Endothelial cell of umbilical vein (primary cell): ENCODE measurements around the gene SLC38A11. TPM values are rescaled to one million over a fixed set of nuclear protein-coding genes. Genes with fewer than 3 reads are reported as not detected.

Experiments
- BruUV-seq: library from RNA; stranded (reverse); fragments of 400-500 nt; replicated peaks from 2 replicates; lab custom pipeline; 2021; lab: Mats Ljungman, UMichigan
- CTCF ChIA-PET: fragments of 300-600, 350-600 bp; sonication (Branson Sonifier 250); formaldehyde crosslinking; loops from one replicate; lab custom pipeline; 2021; ENCODE audit warnings: antibody characterized with exemption, inconsistent platforms; lab: Charles Lee
- POLR2A ChIA-PET: fragments of 300-600, 350-600 bp; sonication (Branson Sonifier 250); formaldehyde crosslinking; loops from one replicate; lab custom pipeline; 2021; ENCODE audit warnings: antibody characterized with exemption, inconsistent platforms; lab: Charles Lee
- DNase-seq: peaks from one replicate; pipeline ENCODE4 v3.0.0-alpha.2; 2011; ENCODE audit warnings: low read depth, low spot score
- FAIRE-seq: peaks from 2 replicates; lab custom pipeline; 2011; peaks lifted over from hg19 to GRCh38; lab: Jason Lieb, UNC
- H2AFZ ChIP-seq: 2 replicates; pipeline ENCODE4 v1.6.0; 2012; ENCODE audit warnings: low read depth, low read length, control low read depth, inconsistent platforms
- H3K27ac ChIP-seq: 2 replicates; pipeline ENCODE4 v1.5.1; 2011; ENCODE audit warnings: low read depth, mild to moderate bottlenecking, control low read depth, low read length, moderate library complexity; ENCODE audit not compliant: insufficient read depth
- H3K27me3 ChIP-seq, 2 experiments: 2 replicates each; pipeline versions ENCODE4 v1.6.0 to v1.6.1; 2011; ENCODE audit warnings: low read length in 2 of 2, mixed read lengths in 1 of 2; ENCODE audit not compliant: control insufficient read depth in 2 of 2, insufficient read depth in 2 of 2
- H3K36me3 ChIP-seq, 2 experiments: 2 replicates in 1 of 2; 3 replicates in 1 of 2; pipeline ENCODE4 v1.5.1; 2011; ENCODE audit warnings: low read length in 2 of 2, mild to moderate bottlenecking in 1 of 2, moderate library complexity in 1 of 2; ENCODE audit not compliant: control insufficient read depth in 2 of 2, insufficient read depth in 2 of 2; ENCODE audit errors: extremely low read depth in 1 of 2
- H3K4me1 ChIP-seq: 3 replicates; pipeline ENCODE4 v1.5.1; 2011; ENCODE audit warnings: mild to moderate bottlenecking, low read length; ENCODE audit not compliant: control insufficient read depth, insufficient read depth; ENCODE audit errors: extremely low read depth
- H3K4me2 ChIP-seq: 2 replicates; pipeline ENCODE4 v1.6.1; 2011; ENCODE audit warnings: low read length, control low read depth, mixed read lengths; ENCODE audit not compliant: insufficient read depth
- H3K4me3 ChIP-seq, 3 experiments: fragments of 200-600 bp in 1 of 3; sonication (generic), shearing (Covaris generic) in 1 of 3; replicated peaks in 1 of 3; 2 replicates each; pipeline ENCODE4 v1.5.1; 2011 to 2016; ENCODE audit warnings: control low read depth in 3 of 3, low read length in 3 of 3, mild to moderate bottlenecking in 2 of 3, inconsistent platforms in 1 of 3, low read depth in 1 of 3, moderate library complexity in 1 of 3; ENCODE audit not compliant: insufficient read depth in 1 of 3
- H3K79me2 ChIP-seq: 2 replicates; pipeline ENCODE4 v1.6.0; 2012; ENCODE audit warnings: low read length, inconsistent platforms; ENCODE audit not compliant: control insufficient read depth, insufficient read depth
- H3K9ac ChIP-seq: replicated peaks from 2 replicates; pipeline ENCODE3; 2011; ENCODE audit warnings: low read length, control low read depth; ENCODE audit not compliant: insufficient read depth; ENCODE audit errors: extremely low read depth
- H3K9me1 ChIP-seq: replicated peaks from 3 replicates; pipeline ENCODE4 v1.6.0; 2011; ENCODE audit warnings: mild to moderate bottlenecking, low read length; ENCODE audit not compliant: control insufficient read depth, insufficient read depth; ENCODE audit errors: extremely low read depth
- H3K9me3 ChIP-seq: replicated peaks from 2 replicates; pipeline ENCODE4 v1.5.1; 2012; ENCODE audit warnings: low read length, inconsistent platforms; ENCODE audit not compliant: control insufficient read depth, insufficient read depth
- H4K20me1 ChIP-seq: replicated peaks from 2 replicates; pipeline ENCODE3; 2011; ENCODE audit warnings: mild to moderate bottlenecking, low read length; ENCODE audit not compliant: control insufficient read depth, insufficient read depth; ENCODE audit errors: extremely low read depth
- CTCF ChIP-seq, 2 donors: IDR thresholded peaks; 1 replicate in 1 of 2; 2 replicates in 1 of 2; pipeline ENCODE4 v1.5.1; 2011; ENCODE audit warnings: low read length in 2 of 2, mild to moderate bottlenecking in 2 of 2, moderate library complexity in 2 of 2, control low read depth in 1 of 2, inconsistent platforms in 1 of 2, low read depth in 1 of 2; ENCODE audit not compliant: insufficient read depth in 1 of 2; ENCODE audit errors: extremely low read depth in 1 of 2
- EZH2 ChIP-seq: IDR thresholded peaks from 2 replicates; pipeline ENCODE4 v1.6.1; 2012; ENCODE audit warnings: borderline replicate concordance, low read depth, mild to moderate bottlenecking, moderate library complexity, low read length, inconsistent platforms; ENCODE audit not compliant: severe bottlenecking
- FOS ChIP-seq: IDR thresholded peaks from 2 replicates; pipeline ENCODE4 v1.6.1; 2011; ENCODE audit warnings: mild to moderate bottlenecking, low read length, moderate library complexity, borderline replicate concordance; ENCODE audit not compliant: insufficient read depth
- GATA2 ChIP-seq: IDR thresholded peaks from 2 replicates; pipeline ENCODE4 v1.7.0; 2011; ENCODE audit warnings: low read depth, mild to moderate bottlenecking, moderate library complexity, mixed read lengths, low read length; ENCODE audit not compliant: insufficient read length, insufficient read depth
- JUN ChIP-seq: IDR thresholded peaks from 2 replicates; pipeline ENCODE4 v1.6.1; 2011; ENCODE audit warnings: borderline replicate concordance, low read depth; ENCODE audit not compliant: insufficient read length, insufficient read depth
- MAX ChIP-seq: IDR thresholded peaks from 2 replicates; pipeline ENCODE4 v1.6.1; 2011; ENCODE audit not compliant: insufficient read depth, insufficient read length
- MYC ChIP-seq: IDR thresholded peaks from one replicate; pipeline ENCODE4 v1.6.1; 2011; ENCODE audit warnings: mild to moderate bottlenecking, low read depth, low read length
- POLR2A ChIP-seq: IDR thresholded peaks from 2 replicates; pipeline ENCODE4 v1.6.1; 2012; ENCODE audit warnings: low read depth, mild to moderate bottlenecking, control low read depth, low read length
- POLR2AphosphoS5 ChIP-seq: IDR thresholded peaks from 2 replicates; pipeline ENCODE4 v1.6.1; 2012; ENCODE audit warnings: low read depth, mild to moderate bottlenecking, control low read depth, low read length, moderate library complexity; ENCODE audit not compliant: insufficient read depth
- dilution Hi-C: fragments of 300-500 bp; cut with MboI; formaldehyde crosslinking; loops from one replicate; pipeline ENCODE4 v1.15.0; 2019; ENCODE audit warnings: low sequenced_read_pairs; ENCODE audit not compliant: extremely low pct_ligation_motif_present
- intact Hi-C: fragments of 100-400 bp; cut with micrococcal nuclease; formaldehyde crosslinking; loops from one replicate; pipeline ENCODE4 v1.10.0; 2022
- polyA plus RNA-seq, 4 experiments: library from polyadenylated mRNA; depleted of rRNA in 3 of 4; stranded (reverse) in 3 of 4; unstranded in 1 of 4; fragments of >200 nt; gene quantifications; 2 replicates each; pipeline versions ENCODE4 v1.2.1 to v1.2.3, GENCODE V29; 2011 to 2012; ENCODE audit warnings: missing spikeins in 1 of 4
- total RNA-seq: library from RNA; stranded (reverse); gene quantifications from 2 replicates; pipeline ENCODE4 v1.2.3, GENCODE V29; 2021

SLC38A11 gene
- total and polyA plus RNA-seq, 2 donors (not counting 3 experiments of a cell fraction or from before 2014, with no cell fraction given), result not detected

GRCh38 chr2:164913640-164914350 is 41.5 kb downstream of the SLC38A11 start:
- H3K9me1 ChIP-seq, result no peaks in the 10 kb centered on the region
- no peaks in the 10 kb centered on the region for H3K9me3 ChIP-seq
- DNase-seq, result peak; percentile 72
- H3K36me3 ChIP-seq, result no peaks in the 10 kb centered on the region
- H3K27me3 ChIP-seq, result no peaks in the 10 kb centered on the region
- peak overlapping the region; percentile 34 for H3K27ac ChIP-seq
- H4K20me1 ChIP-seq, result no peaks in the 10 kb centered on the region
- peak overlapping the region; percentile 95 for H2AFZ ChIP-seq
- H3K4me3 ChIP-seq, result no peak overlapping the region
- no peak for TF ChIP-seq MAX
- TF ChIP-seq GATA2, result peak; percentile 17
- peak; percentile 13 to 32 for TF ChIP-seq CTCF (IDR thresholded peaks at IDR 0.05; ENCODE audit: extremely low read depth in 1 of 2, insufficient read depth in 1 of 2, low read depth in 1 of 2, low read length in 2 of 2)
- no peak for TF ChIP-seq POLR2A
- no peak for TF ChIP-seq FOS
- TF ChIP-seq JUN, result no peak
- TF ChIP-seq EZH2, result no peak
- no peak for TF ChIP-seq POLR2AphosphoS5
- TF ChIP-seq MYC, result no peak
- intact Hi-C loops, result loop anchor here (1.0 kb wide), 4 partner anchors 71 to 216 kb away; no protein-coding TSS in a partner anchor
- dilution Hi-C loops, result no loop called here
- peak; percentile 68 for FAIRE-seq
- H3K79me2 ChIP-seq, result no peaks in the 10 kb centered on the region
- no TSS peak for BruUV-seq
- peak overlapping the region; percentile 30 for H3K9ac ChIP-seq
- ChIA-PET CTCF (interaction anchor here (0.6 to 3.4 kb wide), 28 partner anchors 10 to 354 kb away, joined by 3 to 56 read pairs (median 5); partner anchors contain the start of gene COBLL1), POLR2A (no interaction called here)
- H3K4me1 ChIP-seq, result peaks cover 42% of the 10 kb centered on the region
- H3K4me2 ChIP-seq, result no peak overlapping the region
